C4-2B (cell line): ENCODE results near the gene CAMK1D.

Source experiments
- ZFX ChIP-seq: fragments of 450-650 bp; IDR thresholded peaks from 2 replicates; pipeline ENCODE4 v1.6.1; 2017
- TF ChIP-seq, protein P1 (sequence below): fragments of 450-650 bp; conservative IDR thresholded peaks from 2 replicates; pipeline ENCODE4 v1.5.1; 2017; ENCODE audit warnings: mild to moderate bottlenecking

DNA sequence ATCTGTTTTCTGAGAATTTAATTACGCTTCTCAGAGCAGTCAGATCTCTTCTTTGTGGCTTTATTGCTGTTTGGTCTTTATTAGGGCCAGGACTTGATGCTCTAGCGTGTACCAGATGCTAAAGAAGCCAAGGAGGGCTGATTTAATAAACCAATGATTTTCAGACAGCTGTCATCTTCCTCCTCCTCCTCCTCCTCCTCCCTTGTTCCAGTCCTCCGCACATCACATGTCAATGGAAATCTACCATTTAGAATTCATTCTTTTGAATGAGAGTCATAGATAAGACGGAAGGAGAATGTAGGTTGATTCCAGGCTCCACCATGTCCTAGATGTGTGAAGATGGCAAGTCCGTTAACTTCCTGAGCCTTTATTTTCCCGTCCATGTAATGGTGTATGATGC is 156.3 kb downstream of the CAMK1D start:
- TF ChIP-seq, protein P1, sequence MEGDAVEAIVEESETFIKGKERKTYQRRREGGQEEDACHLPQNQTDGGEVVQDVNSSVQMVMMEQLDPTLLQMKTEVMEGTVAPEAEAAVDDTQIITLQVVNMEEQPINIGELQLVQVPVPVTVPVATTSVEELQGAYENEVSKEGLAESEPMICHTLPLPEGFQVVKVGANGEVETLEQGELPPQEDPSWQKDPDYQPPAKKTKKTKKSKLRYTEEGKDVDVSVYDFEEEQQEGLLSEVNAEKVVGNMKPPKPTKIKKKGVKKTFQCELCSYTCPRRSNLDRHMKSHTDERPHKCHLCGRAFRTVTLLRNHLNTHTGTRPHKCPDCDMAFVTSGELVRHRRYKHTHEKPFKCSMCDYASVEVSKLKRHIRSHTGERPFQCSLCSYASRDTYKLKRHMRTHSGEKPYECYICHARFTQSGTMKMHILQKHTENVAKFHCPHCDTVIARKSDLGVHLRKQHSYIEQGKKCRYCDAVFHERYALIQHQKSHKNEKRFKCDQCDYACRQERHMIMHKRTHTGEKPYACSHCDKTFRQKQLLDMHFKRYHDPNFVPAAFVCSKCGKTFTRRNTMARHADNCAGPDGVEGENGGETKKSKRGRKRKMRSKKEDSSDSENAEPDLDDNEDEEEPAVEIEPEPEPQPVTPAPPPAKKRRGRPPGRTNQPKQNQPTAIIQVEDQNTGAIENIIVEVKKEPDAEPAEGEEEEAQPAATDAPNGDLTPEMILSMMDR: no peak
- TF ChIP-seq ZFX: no peak
